ENCODE data around the gene CDC14B. TPM values are rescaled to one million over a fixed set of nuclear protein-coding genes. Genes with fewer than 3 reads are reported as not detected.

Gene CDC14B
- total and polyA plus RNA-seq, 4 donors, result 8.8 to 33.3 (median 11.3) TPM

GRCh38 chr9:96557921-96558320, 61.7 kb downstream of the CDC14B start:
- Histone ChIP-seq H3K36me3 (ENCODE audit: control insufficient read depth in 4 of 4, insufficient read depth in 3 of 4, low read depth in 1 of 4, low read length in 3 of 4) (peaks cover 0 to 9% (median 2%) of the 10 kb centered on the region in 4 donors), H3K4me3 (ENCODE audit: low read depth in 1 of 3, low read length in 3 of 3) (no peak overlapping the region), H3K4me1 (ENCODE audit: control insufficient read depth in 4 of 4, insufficient read depth in 4 of 4, low read length in 3 of 4) (no peaks in the 10 kb centered on the region), H3K9ac (ENCODE audit: low read depth in 1 of 2, low read length in 2 of 2) (no peak overlapping the region), H3K27ac (ENCODE audit: low read depth in 1 of 2, low read length in 2 of 2) (no peak overlapping the region), H3K27me3 (ENCODE audit: control insufficient read depth in 4 of 4, insufficient read depth in 4 of 4, low read length in 3 of 4) (no peaks in the 10 kb centered on the region), H3K9me3 (ENCODE audit: control insufficient read depth in 4 of 4, low read length in 3 of 4) (no peaks in the 10 kb centered on the region)
- TF ChIP-seq YY1 (IDR thresholded peaks at IDR 0.05), result no peak
- TF ChIP-seq FOXA2 (IDR thresholded peaks at IDR 0.05), result no peak
- no peak for TF ChIP-seq CTCF (IDR thresholded peaks at IDR 0.05; ENCODE audit: low read depth, low read length, missing input control)
- no peak for TF ChIP-seq HNF4G (IDR thresholded peaks at IDR 0.05)
- no peak for TF ChIP-seq RXRA (IDR thresholded peaks at IDR 0.05)
- TF ChIP-seq SP1 (IDR thresholded peaks at IDR 0.05), result no peak
- TF ChIP-seq, protein P1, sequence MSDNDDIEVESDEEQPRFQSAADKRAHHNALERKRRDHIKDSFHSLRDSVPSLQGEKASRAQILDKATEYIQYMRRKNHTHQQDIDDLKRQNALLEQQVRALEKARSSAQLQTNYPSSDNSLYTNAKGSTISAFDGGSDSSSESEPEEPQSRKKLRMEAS (IDR thresholded peaks at IDR 0.05), result no peak
- TF ChIP-seq HNF4A (conservative IDR thresholded peaks at IDR 0.05), result no peak
- TF ChIP-seq RAD21 (IDR thresholded peaks at IDR 0.05), result no peak
- TF ChIP-seq ZBTB33 (IDR thresholded peaks at IDR 0.05), result no peak
- no peak for TF ChIP-seq GABPA (IDR thresholded peaks at IDR 0.05 in 1 of 2, conservative IDR thresholded peaks at IDR 0.05 in 1 of 2)
- TF ChIP-seq, protein P2, sequence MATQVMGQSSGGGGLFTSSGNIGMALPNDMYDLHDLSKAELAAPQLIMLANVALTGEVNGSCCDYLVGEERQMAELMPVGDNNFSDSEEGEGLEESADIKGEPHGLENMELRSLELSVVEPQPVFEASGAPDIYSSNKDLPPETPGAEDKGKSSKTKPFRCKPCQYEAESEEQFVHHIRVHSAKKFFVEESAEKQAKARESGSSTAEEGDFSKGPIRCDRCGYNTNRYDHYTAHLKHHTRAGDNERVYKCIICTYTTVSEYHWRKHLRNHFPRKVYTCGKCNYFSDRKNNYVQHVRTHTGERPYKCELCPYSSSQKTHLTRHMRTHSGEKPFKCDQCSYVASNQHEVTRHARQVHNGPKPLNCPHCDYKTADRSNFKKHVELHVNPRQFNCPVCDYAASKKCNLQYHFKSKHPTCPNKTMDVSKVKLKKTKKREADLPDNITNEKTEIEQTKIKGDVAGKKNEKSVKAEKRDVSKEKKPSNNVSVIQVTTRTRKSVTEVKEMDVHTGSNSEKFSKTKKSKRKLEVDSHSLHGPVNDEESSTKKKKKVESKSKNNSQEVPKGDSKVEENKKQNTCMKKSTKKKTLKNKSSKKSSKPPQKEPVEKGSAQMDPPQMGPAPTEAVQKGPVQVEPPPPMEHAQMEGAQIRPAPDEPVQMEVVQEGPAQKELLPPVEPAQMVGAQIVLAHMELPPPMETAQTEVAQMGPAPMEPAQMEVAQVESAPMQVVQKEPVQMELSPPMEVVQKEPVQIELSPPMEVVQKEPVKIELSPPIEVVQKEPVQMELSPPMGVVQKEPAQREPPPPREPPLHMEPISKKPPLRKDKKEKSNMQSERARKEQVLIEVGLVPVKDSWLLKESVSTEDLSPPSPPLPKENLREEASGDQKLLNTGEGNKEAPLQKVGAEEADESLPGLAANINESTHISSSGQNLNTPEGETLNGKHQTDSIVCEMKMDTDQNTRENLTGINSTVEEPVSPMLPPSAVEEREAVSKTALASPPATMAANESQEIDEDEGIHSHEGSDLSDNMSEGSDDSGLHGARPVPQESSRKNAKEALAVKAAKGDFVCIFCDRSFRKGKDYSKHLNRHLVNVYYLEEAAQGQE (IDR thresholded peaks at IDR 0.05), result no peak
- no peak for TF ChIP-seq NR2F2 (IDR thresholded peaks at IDR 0.05)
- TF ChIP-seq, protein P3, sequence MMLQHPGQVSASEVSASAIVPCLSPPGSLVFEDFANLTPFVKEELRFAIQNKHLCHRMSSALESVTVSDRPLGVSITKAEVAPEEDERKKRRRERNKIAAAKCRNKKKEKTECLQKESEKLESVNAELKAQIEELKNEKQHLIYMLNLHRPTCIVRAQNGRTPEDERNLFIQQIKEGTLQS (IDR thresholded peaks at IDR 0.05), result no peak
- no peak for DNase-seq (ENCODE audit: low spot score)
- 97% methylated on average over 1 of the region's 1 CpG for whole genome bisulfite sequencing

DNA sequence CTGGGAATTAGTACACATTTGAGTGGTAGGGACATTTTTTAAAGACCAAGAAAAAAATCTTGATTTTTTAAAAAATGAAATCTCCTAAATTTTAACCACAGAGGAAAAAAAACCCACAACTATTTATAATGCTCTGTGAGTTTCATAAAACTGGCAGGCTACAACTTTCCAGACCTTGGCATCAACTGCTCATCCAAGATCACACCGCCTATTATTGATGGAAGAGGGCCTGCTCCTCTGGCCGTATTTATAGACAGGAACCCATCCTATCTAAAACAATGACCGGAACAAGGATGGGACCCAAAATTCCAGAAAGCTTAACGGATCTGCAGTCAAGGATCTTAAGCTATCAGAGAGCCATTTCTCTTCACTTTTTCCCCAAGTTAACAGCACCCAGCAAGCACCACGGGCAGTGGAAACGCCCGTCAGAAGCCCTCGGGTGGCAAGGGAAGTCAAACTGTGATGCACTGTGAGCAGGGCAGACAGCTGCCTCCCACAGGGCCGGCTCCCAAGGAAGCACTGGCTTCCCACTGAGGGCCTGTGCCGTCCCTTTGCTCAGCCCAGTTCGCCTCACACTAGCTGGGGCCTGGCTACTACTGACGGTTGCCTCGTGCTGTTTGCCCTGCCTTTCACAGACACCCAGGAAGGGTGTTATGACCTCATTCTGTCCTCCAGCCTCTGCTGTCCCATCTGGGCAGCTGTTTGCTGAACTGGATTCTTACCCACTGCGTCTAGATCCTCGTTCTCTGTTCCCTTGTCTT, 62.8 kb downstream of the CDC14B start:
- Histone ChIP-seq H3K36me3 (ENCODE audit: control insufficient read depth in 4 of 4, insufficient read depth in 3 of 4, low read depth in 1 of 4, low read length in 3 of 4) (peaks cover 0 to 7% (median under 1%) of the 10 kb centered on the region in 4 donors), H3K27me3 (ENCODE audit: control insufficient read depth in 4 of 4, insufficient read depth in 4 of 4, low read length in 3 of 4) (no peaks in the 10 kb centered on the region), H3K9me3 (ENCODE audit: control insufficient read depth in 4 of 4, low read length in 3 of 4) (no peaks in the 10 kb centered on the region), H3K27ac (ENCODE audit: low read depth in 1 of 2, low read length in 2 of 2) (no peak overlapping the region), H3K9ac (ENCODE audit: low read depth in 1 of 2, low read length in 2 of 2) (no peak overlapping the region), H3K4me1 (ENCODE audit: control insufficient read depth in 4 of 4, insufficient read depth in 4 of 4, low read length in 3 of 4) (no peaks in the 10 kb centered on the region), H3K4me3 (ENCODE audit: low read depth in 1 of 3, low read length in 3 of 3) (no peak overlapping the region)
- no peak for DNase-seq (ENCODE audit: low spot score)
- no peak for TF ChIP-seq RAD21 (IDR thresholded peaks at IDR 0.05)
- TF ChIP-seq FOXA2 (IDR thresholded peaks at IDR 0.05), result no peak
- no peak for TF ChIP-seq RXRA (IDR thresholded peaks at IDR 0.05)
- TF ChIP-seq JUND (IDR thresholded peaks at IDR 0.05), result no peak
- no peak for TF ChIP-seq CTCF (IDR thresholded peaks at IDR 0.05; ENCODE audit: low read depth, low read length, missing input control)
- TF ChIP-seq EGR1 (IDR thresholded peaks at IDR 0.05; ENCODE audit: low read depth in 2 of 2), result no peak
- TF ChIP-seq NR2F2 (IDR thresholded peaks at IDR 0.05), result no peak
- TF ChIP-seq, protein P3 (IDR thresholded peaks at IDR 0.05), result no peak
- WGBS, result 86% methylated on average over 15 of the region's 15 CpGs

Measured in liver (tissue), 9 donors.